H9 (cell line): ENCODE measurements around the gene TTC27. TPM values are rescaled to one million over a fixed set of nuclear protein-coding genes. Genes with fewer than 3 reads are reported as not detected.

Source experiments
- DNase-seq: peaks from one replicate; pipeline ENCODE4 v3.0.0-alpha.2; 2017
- H2AFZ ChIP-seq: one replicate; pipeline ENCODE4 v1.6.1; 2013; ENCODE audit warnings: mild to moderate bottlenecking, low read length, control low read depth, moderate library complexity
- H2AK5ac ChIP-seq: 2 replicates; pipeline ENCODE4 v1.6.1; 2013; ENCODE audit warnings: low read length, control low read depth, mixed read lengths; ENCODE audit not compliant: insufficient read length
- H2BK120ac ChIP-seq: one replicate; pipeline ENCODE4 v1.6.1; 2013; ENCODE audit warnings: low read depth, mild to moderate bottlenecking, low read length, control low read depth, inconsistent platforms; ENCODE audit not compliant: poor library complexity, severe bottlenecking
- H2BK12ac ChIP-seq: 2 replicates; pipeline ENCODE4 v1.6.1; 2013; ENCODE audit warnings: low read length, control low read depth, mixed read lengths, low read depth; ENCODE audit not compliant: insufficient read length
- H2BK15ac ChIP-seq: 2 replicates; pipeline ENCODE4 v1.6.1; 2013; ENCODE audit warnings: low read depth, low read length, control low read depth
- H2BK20ac ChIP-seq: one replicate; pipeline ENCODE4 v1.6.1; 2013; ENCODE audit warnings: low read depth, mild to moderate bottlenecking, low read length, control low read depth, inconsistent platforms; ENCODE audit not compliant: poor library complexity, severe bottlenecking
- H2BK5ac ChIP-seq: 2 replicates; pipeline ENCODE4 v1.6.1; 2013; ENCODE audit warnings: low read length, control low read depth, mixed read lengths; ENCODE audit not compliant: insufficient read length
- H3K14ac ChIP-seq: 2 replicates; pipeline ENCODE4 v1.6.1; 2013; ENCODE audit warnings: low read length, control low read depth; ENCODE audit not compliant: insufficient read depth
- H3K18ac ChIP-seq: 2 replicates; pipeline ENCODE4 v1.6.1; 2013; ENCODE audit warnings: low read depth, mild to moderate bottlenecking, mixed read lengths, low read length, control low read depth; ENCODE audit not compliant: insufficient read length
- H3K23ac ChIP-seq: 2 replicates; pipeline ENCODE4 v1.6.1; 2013; ENCODE audit warnings: low read length, control low read depth, mixed read lengths, low read depth; ENCODE audit not compliant: insufficient read length
- H3K23me2 ChIP-seq: 2 replicates; pipeline ENCODE4 v1.6.1; 2013; ENCODE audit warnings: low read depth, mild to moderate bottlenecking, mixed read lengths, low read length, control low read depth; ENCODE audit not compliant: insufficient read length, poor library complexity, severe bottlenecking
- H3K27ac ChIP-seq: 2 replicates; pipeline ENCODE4 v1.5.1; 2013; ENCODE audit warnings: low read length, control low read depth, mixed read lengths, low read depth; ENCODE audit not compliant: insufficient read length
- H3K27me3 ChIP-seq: 2 replicates; pipeline ENCODE4 v1.6.1; 2013; ENCODE audit warnings: low read length, control low read depth, inconsistent platforms; ENCODE audit not compliant: insufficient read depth
- H3K4ac ChIP-seq: 2 replicates; pipeline ENCODE4 v1.6.1; 2013; ENCODE audit warnings: low read depth, mild to moderate bottlenecking, control low read depth, inconsistent platforms, low read length, moderate library complexity
- H3K4me1 ChIP-seq: 2 replicates; pipeline ENCODE4 v1.6.1; 2013; ENCODE audit warnings: low read length, control low read depth, inconsistent platforms; ENCODE audit not compliant: insufficient read depth
- H3K4me2 ChIP-seq: 2 replicates; pipeline ENCODE4 v1.6.1; 2013; ENCODE audit warnings: low read length, control low read depth, mixed read lengths; ENCODE audit not compliant: insufficient read length, insufficient read depth
- H3K56ac ChIP-seq: 2 replicates; pipeline ENCODE4 v1.6.1; 2013; ENCODE audit warnings: low read depth, mild to moderate bottlenecking, mixed read lengths, low read length, control low read depth; ENCODE audit not compliant: insufficient read length
- H3K79me1 ChIP-seq: 2 replicates; pipeline ENCODE4 v1.6.1; 2013; ENCODE audit warnings: low read depth, mild to moderate bottlenecking, moderate library complexity, low read length, control low read depth, inconsistent platforms; ENCODE audit not compliant: insufficient read depth, poor library complexity, severe bottlenecking
- H3K79me2 ChIP-seq: 2 replicates; pipeline ENCODE4 v1.6.1; 2013; ENCODE audit warnings: low read length, control low read depth, inconsistent platforms; ENCODE audit not compliant: insufficient read depth
- H3K9ac ChIP-seq: 2 replicates; pipeline ENCODE4 v1.6.1; 2013; ENCODE audit warnings: low read length, control low read depth, mixed read lengths; ENCODE audit not compliant: insufficient read length; ENCODE audit errors: extremely low read depth
- H3K9me3 ChIP-seq: one replicate; pipeline ENCODE4 v1.6.1; 2013; ENCODE audit warnings: low read depth, low read length, inconsistent platforms; ENCODE audit not compliant: control insufficient read depth
- H3T11ph ChIP-seq: one replicate; pipeline ENCODE4 v1.6.1; 2013; ENCODE audit warnings: mild to moderate bottlenecking, low read length, control low read depth, inconsistent platforms
- H4K20me1 ChIP-seq: one replicate; pipeline ENCODE4 v1.6.1; 2013; ENCODE audit not compliant: control insufficient read depth, insufficient read length, insufficient read depth
- H4K5ac ChIP-seq: 2 replicates; pipeline ENCODE4 v1.6.1; 2013; ENCODE audit warnings: low read depth, mild to moderate bottlenecking, mixed read lengths, low read length, control low read depth; ENCODE audit not compliant: insufficient read length
- H4K8ac ChIP-seq: replicated peaks from 2 replicates; pipeline ENCODE4 v1.6.1; 2013; ENCODE audit warnings: low read length, control low read depth, mixed read lengths, low read depth; ENCODE audit not compliant: insufficient read length
- H4K91ac ChIP-seq: 2 replicates; pipeline ENCODE4 v1.6.1; 2013; ENCODE audit warnings: low read depth, mild to moderate bottlenecking, moderate library complexity, mixed read lengths, low read length, control low read depth; ENCODE audit not compliant: insufficient read length
- H3K27ac Mint-ChIP-seq, 3 experiments: 2 replicates in 2 of 3; 3 replicates in 1 of 3; pipeline ENCODE4 v1.8.0; 2020 to 2021; ENCODE audit warnings: mixed read lengths in 3 of 3, mild to moderate bottlenecking in 1 of 3, moderate library complexity in 1 of 3
- H3K27me3 Mint-ChIP-seq: 2 replicates; pipeline ENCODE4 v1.8.0; 2021; ENCODE audit warnings: low read depth, mild to moderate bottlenecking, moderate library complexity, mixed read lengths
- H3K36me3 Mint-ChIP-seq, 3 experiments: 2 replicates in 2 of 3; 3 replicates in 1 of 3; pipeline ENCODE4 v1.8.0; 2020 to 2021; ENCODE audit warnings: low read depth in 3 of 3, mixed read lengths in 3 of 3; ENCODE audit not compliant: insufficient read depth in 1 of 3
- H3K4me1 Mint-ChIP-seq, 2 experiments: 2 replicates each; pipeline ENCODE4 v1.8.0; 2020; ENCODE audit warnings: mixed read lengths in 2 of 2
- H3K4me3 Mint-ChIP-seq, 2 experiments: 2 replicates in 1 of 2; 3 replicates in 1 of 2; pipeline ENCODE4 v1.8.0; 2020 to 2021; ENCODE audit warnings: mild to moderate bottlenecking in 2 of 2, mixed read lengths in 2 of 2, moderate library complexity in 1 of 2
- H3K9me3 Mint-ChIP-seq, 2 experiments: 2 replicates in 1 of 2; 3 replicates in 1 of 2; pipeline ENCODE4 v1.8.0; 2020; ENCODE audit warnings: mild to moderate bottlenecking in 2 of 2, mixed read lengths in 2 of 2, moderate library complexity in 1 of 2
- WGBS: extraction: QIAGEN DNeasy Blood & Tissue Kit; methylation state at CpG from one replicate; pipeline ENCODE4 v1.1.7; 2013; ENCODE audit warnings: missing lambda C conversion rate, low lambda C conversion rate, mixed read lengths; ENCODE audit not compliant: insufficient read length; ENCODE audit errors: extremely low coverage; 5-methylcytosine and 5-hydroxymethylcytosine counted together
- total RNA-seq: library from RNA; stranded (reverse); gene quantifications from 2 replicates; pipeline ENCODE4 v1.2.1, GENCODE V29; 2021
- TF ChIP-seq, protein P1 (sequence below): fragments of 200-600 bp; sonication (generic); conservative IDR thresholded peaks from 3 replicates; pipeline ENCODE4 v1.8.0; 2021; ENCODE audit warnings: antibody characterized with exemption, mild to moderate bottlenecking

Gene TTC27
- total RNA-seq, 1 experiment from 2014 or later = 26.0 TPM

DNA sequence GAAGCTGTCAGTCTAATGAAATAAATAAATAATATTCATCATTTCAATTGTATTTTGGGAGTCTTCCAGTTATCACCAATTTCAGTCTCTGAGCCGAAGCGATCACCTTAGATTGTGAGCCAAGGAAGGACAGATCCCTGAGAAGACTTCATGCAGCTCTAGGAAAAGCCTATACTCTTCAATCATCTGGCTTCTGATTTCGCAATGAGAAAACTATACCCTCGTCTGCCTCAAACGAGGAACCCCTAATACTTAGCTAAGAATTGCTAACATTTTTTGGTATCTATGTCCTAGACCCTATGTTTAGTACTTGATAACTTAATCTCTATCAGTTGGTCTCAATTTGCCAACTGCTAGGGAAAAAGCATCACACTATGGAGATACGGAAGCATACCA is 4.5 kb upstream of the TTC27 start:
- Histone ChIP-seq H4K20me1 (no peaks in the 10 kb centered on the region), H3K56ac (no peak overlapping the region), H2BK5ac (no peak overlapping the region), H2BK15ac (no peak overlapping the region), H3K4me1 (no peaks in the 10 kb centered on the region), H4K5ac (no peak overlapping the region), H4K8ac (no peak overlapping the region), H3K27me3 (no peaks in the 10 kb centered on the region), H3K23me2 (no peaks in the 10 kb centered on the region), H3K23ac (no peak overlapping the region), H3K9me3 (no peaks in the 10 kb centered on the region), H3K79me2 (no peaks in the 10 kb centered on the region), H3K4me2 (no peak overlapping the region), H3K4ac (no peak overlapping the region), H3T11ph (no peak overlapping the region), H3K18ac (no peak overlapping the region), H4K91ac (no peak overlapping the region), H3K27ac (no peak overlapping the region), H2BK120ac (no peak overlapping the region), H3K79me1 (no peaks in the 10 kb centered on the region), H2AFZ (no peak overlapping the region), H2BK20ac (no peak overlapping the region), H3K9ac (no peak overlapping the region), H2AK5ac (no peak overlapping the region), H2BK12ac (no peak overlapping the region), H3K14ac (no peak overlapping the region)
- WGBS = no CpG with 5 or more reads among the region's 6 CpGs
- peaks cover 0 to 7% (median 0%) of the 10 kb centered on the region in 3 experiments; a peak in 4 of 7 replicates for H3K36me3 Mint-ChIP-seq
- TF ChIP-seq, protein P1, sequence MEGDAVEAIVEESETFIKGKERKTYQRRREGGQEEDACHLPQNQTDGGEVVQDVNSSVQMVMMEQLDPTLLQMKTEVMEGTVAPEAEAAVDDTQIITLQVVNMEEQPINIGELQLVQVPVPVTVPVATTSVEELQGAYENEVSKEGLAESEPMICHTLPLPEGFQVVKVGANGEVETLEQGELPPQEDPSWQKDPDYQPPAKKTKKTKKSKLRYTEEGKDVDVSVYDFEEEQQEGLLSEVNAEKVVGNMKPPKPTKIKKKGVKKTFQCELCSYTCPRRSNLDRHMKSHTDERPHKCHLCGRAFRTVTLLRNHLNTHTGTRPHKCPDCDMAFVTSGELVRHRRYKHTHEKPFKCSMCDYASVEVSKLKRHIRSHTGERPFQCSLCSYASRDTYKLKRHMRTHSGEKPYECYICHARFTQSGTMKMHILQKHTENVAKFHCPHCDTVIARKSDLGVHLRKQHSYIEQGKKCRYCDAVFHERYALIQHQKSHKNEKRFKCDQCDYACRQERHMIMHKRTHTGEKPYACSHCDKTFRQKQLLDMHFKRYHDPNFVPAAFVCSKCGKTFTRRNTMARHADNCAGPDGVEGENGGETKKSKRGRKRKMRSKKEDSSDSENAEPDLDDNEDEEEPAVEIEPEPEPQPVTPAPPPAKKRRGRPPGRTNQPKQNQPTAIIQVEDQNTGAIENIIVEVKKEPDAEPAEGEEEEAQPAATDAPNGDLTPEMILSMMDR = no peak
- H3K27ac Mint-ChIP-seq = no peak overlapping the region
- H3K4me1 Mint-ChIP-seq = peaks cover 9 to 16% of the 10 kb centered on the region in 2 experiments; a peak in 3 of 4 replicates
- no peak overlapping the region for H3K4me3 Mint-ChIP-seq
- no peaks in the 10 kb centered on the region for H3K9me3 Mint-ChIP-seq
- DNase-seq = no peak
- H3K27me3 Mint-ChIP-seq = no peaks in the 10 kb centered on the region
